SJSA1 (cell line): ENCODE results near the gene FOSB. TPM values are rescaled to one million over a fixed set of nuclear protein-coding genes. Genes with fewer than 3 reads are reported as not detected.

Experiments
- DNase-seq, 2 experiments: peaks; one replicate each; pipeline ENCODE4 v3.0.0-alpha.2; 2015 to 2020; ENCODE audit warnings: low spot score in 2 of 2, low read depth in 1 of 2
- H3K27ac ChIP-seq: fragments of 250-450 bp; sonication (Bioruptor Pico); 2 replicates; pipeline ENCODE4 v1.5.1; 2020; ENCODE audit warnings: mild to moderate bottlenecking, moderate library complexity
- H3K27me3 ChIP-seq: fragments of 250-450 bp; sonication (Bioruptor Pico); replicated peaks from 2 replicates; pipeline ENCODE4 v1.5.1; 2020; ENCODE audit warnings: mild to moderate bottlenecking, moderate library complexity
- H3K36me3 ChIP-seq: fragments of 250-450 bp; sonication (Bioruptor Pico); 2 replicates; pipeline ENCODE4 v1.5.1; 2020; ENCODE audit warnings: mild to moderate bottlenecking
- H3K4me1 ChIP-seq: fragments of 250-450 bp; sonication (Bioruptor Pico); replicated peaks from 2 replicates; pipeline ENCODE4 v1.6.1; 2021; ENCODE audit warnings: mild to moderate bottlenecking
- H3K4me3 ChIP-seq: fragments of 250-450 bp; sonication (Bioruptor Pico); 2 replicates; pipeline ENCODE4 v1.5.1; 2020; ENCODE audit warnings: mild to moderate bottlenecking
- H3K9me3 ChIP-seq: fragments of 250-450 bp; sonication (Bioruptor Pico); replicated peaks from 2 replicates; pipeline ENCODE4 v1.5.1; 2020; ENCODE audit warnings: mild to moderate bottlenecking
- total RNA-seq: library from RNA; depleted of rRNA; stranded (reverse); fragments of >200 nt; shearing (Covaris generic); gene quantifications from 2 replicates; pipeline ENCODE4 v1.2.3, GENCODE V29; 2014

FOSB gene
- total RNA-seq, 1 experiment from 2014 or later, result 1.1 TPM

GRCh38 chr19:45474606-45475521, 7.1 kb downstream of the FOSB start:
- H3K4me3 ChIP-seq, result no peak overlapping the region
- no peak overlapping the region for H3K27ac ChIP-seq
- H3K9me3 ChIP-seq, result no peaks in the 10 kb centered on the region
- peaks cover 16% of the 10 kb centered on the region for H3K4me1 ChIP-seq
- H3K27me3 ChIP-seq, result no peaks in the 10 kb centered on the region
- DNase-seq, result no peak
- H3K36me3 ChIP-seq, result no peaks in the 10 kb centered on the region

- H3K27ac ChIP-seq, result no peak overlapping the region
- no peak for DNase-seq
- no peaks in the 10 kb centered on the region for H3K9me3 ChIP-seq
- H3K36me3 ChIP-seq, result no peaks in the 10 kb centered on the region
- peaks cover 7% of the 10 kb centered on the region for H3K4me1 ChIP-seq
- H3K27me3 ChIP-seq, result no peaks in the 10 kb centered on the region
- H3K4me3 ChIP-seq, result no peak overlapping the region
Measured at GRCh38 chr19:45475537-45476291, 7.9 kb downstream of the FOSB start.

DNA sequence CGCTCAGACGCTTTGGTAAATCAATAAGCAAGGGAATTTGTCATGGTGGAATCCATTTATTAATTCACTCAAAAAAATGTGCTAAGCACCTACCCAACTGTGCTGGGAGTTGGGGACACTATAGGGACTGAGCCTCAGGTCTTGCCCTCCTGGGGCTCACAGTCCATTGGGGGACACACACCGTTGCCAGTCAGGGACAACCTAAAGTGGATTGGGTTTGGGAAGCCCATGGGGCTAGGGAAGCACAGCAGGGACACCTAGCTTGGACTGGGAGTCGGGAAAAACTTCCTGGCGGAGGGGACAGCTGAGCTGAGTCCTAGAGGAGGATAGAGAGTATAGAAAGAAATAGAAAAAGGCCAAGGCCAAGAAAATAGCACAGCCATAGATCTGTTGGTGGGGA, 8.5 kb downstream of the FOSB start:
- peaks cover 6% of the 10 kb centered on the region for H3K4me1 ChIP-seq
- DNase-seq, result no peak
- H3K36me3 ChIP-seq, result no peaks in the 10 kb centered on the region
- H3K9me3 ChIP-seq, result no peaks in the 10 kb centered on the region
- no peak overlapping the region for H3K27ac ChIP-seq
- no peaks in the 10 kb centered on the region for H3K27me3 ChIP-seq
- H3K4me3 ChIP-seq, result no peak overlapping the region

GRCh38 chr19:45477186-45477585, 9.4 kb downstream of the FOSB start:
- H3K27ac ChIP-seq, result no peak overlapping the region
- DNase-seq, result no peak

GRCh38 chr19:45477713-45478453, 10.1 kb downstream of the FOSB start:
- H3K36me3 ChIP-seq, result no peaks in the 10 kb centered on the region
- H3K27ac ChIP-seq, result peak overlapping the region; percentile 95
- no peaks in the 10 kb centered on the region for H3K27me3 ChIP-seq
- peaks cover 6% of the 10 kb centered on the region for H3K4me1 ChIP-seq
- H3K9me3 ChIP-seq, result no peaks in the 10 kb centered on the region
- no peak for DNase-seq
- peak overlapping the region; percentile 41 for H3K4me3 ChIP-seq

More at GRCh38 chr19:45477186-45477585, 9.4 kb downstream of the FOSB start:
- Histone ChIP-seq H3K4me1 (peaks cover 6% of the 10 kb centered on the region), H3K36me3 (no peaks in the 10 kb centered on the region), H3K9me3 (no peaks in the 10 kb centered on the region), H3K27me3 (no peaks in the 10 kb centered on the region), H3K4me3 (no peak overlapping the region)

DNA sequence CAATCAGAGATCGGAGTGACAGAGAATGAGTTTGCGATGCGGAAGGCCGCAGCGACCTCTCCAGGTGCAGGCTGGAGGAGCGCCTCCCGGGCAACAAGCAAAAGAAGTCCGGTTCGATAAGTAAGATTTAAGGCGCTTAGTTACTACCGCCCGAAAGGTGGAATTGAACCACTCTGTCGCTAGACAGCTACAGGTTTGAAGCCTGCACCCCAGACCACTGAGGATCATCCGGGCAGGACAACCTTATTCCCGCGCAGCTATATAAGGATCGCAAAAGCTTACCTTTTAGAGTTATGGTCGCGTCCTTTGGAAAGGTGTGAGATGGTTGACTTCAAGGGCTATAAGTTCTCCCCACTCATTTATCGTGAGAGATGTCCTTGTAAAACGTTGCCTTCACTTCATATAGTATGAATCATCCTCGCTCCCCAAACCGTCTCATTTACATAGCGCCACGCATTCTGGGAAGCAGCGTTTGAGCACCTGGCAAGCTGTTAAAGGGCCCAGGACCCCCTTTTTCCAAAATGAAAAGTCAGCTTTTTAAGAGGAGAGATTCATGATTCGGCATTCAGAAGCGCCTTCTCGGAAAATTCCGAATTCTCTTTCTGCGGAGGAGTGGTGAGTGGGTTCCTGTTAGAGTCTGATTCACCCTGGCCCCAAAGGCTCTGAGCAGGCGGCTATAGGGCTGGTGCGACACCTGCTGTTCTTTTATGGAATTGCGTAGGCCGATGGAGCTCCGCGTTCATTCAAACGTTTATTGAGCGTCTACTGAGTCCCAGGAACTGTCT, 10.8 kb downstream of the FOSB start:
- Histone ChIP-seq H3K36me3 (no peaks in the 10 kb centered on the region), H3K4me1 (peaks cover 6% of the 10 kb centered on the region), H3K4me3 (peak overlapping the region; percentile 41), H3K9me3 (no peaks in the 10 kb centered on the region), H3K27ac (peak overlapping the region; percentile 95), H3K27me3 (no peaks in the 10 kb centered on the region)
- DNase-seq, result peak; percentile 89 to 99

DNA sequence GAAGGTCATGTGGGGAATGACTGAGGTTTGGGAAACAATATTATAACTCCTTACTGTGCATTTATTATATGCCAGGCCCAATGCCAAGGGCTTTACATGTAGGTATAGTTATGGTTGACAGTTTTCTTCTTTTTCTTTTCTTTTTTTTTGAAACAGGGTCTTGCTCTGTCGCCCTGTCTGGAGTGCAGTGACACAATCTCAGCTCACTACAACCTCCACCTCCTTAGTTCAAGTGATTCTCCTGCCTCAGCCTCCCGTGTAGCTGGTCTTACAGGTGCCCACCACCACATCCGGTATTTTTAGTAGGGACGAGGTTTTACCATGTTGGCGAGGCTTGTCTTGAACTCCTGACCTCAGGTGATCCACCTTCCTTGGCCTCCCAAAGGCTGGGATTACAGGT, 15.2 kb downstream of the FOSB start:
- H3K4me1 ChIP-seq, result peaks cover 6% of the 10 kb centered on the region

DNA sequence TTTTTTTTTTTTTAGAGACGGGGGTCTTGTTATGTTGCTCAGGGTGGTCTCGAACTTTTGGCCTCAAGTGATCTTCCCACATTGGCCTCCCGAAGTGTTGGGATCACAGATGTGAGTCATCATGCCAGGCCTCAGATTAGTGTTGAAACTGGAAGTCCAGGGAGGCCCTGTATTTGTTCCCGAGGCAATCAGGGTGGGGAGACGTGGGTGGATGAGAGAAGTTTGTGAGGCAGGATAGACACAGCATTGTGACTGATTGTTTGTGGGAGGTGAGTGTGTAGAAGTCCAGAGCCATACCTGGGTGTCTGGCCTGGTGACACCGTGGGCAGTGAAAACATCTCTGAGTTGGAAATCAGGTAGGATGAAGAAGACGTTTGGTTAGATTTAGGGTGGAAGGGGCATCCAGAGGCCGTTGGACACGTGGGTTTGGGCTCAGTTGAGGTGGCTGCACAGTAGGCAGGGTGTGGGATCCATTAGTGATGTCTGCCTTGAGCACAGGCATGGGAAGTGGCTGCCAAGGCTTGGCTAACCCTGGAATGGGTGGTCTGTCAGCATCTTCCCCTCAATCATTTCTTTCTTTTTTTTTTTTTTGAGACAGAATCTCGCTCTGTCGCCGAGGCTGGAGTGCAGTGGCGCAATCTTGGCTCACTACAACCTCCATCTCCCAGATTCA, 16.6 kb downstream of the FOSB start:
- Histone ChIP-seq H3K36me3 (no peaks in the 10 kb centered on the region), H3K27ac (no peak overlapping the region), H3K4me1 (peaks cover 3% of the 10 kb centered on the region; the same call in 1 of the 2 replicates), H3K9me3 (no peaks in the 10 kb centered on the region), H3K4me3 (no peak overlapping the region), H3K27me3 (no peaks in the 10 kb centered on the region)
- DNase-seq, result no peak

More for the DNA sequence above, 15.2 kb downstream of the FOSB start:
- H3K27ac ChIP-seq, result no peak overlapping the region
- DNase-seq, result no peak
- no peaks in the 10 kb centered on the region for H3K27me3 ChIP-seq
- no peak overlapping the region for H3K4me3 ChIP-seq
- H3K9me3 ChIP-seq, result no peaks in the 10 kb centered on the region
- no peaks in the 10 kb centered on the region for H3K36me3 ChIP-seq

DNA sequence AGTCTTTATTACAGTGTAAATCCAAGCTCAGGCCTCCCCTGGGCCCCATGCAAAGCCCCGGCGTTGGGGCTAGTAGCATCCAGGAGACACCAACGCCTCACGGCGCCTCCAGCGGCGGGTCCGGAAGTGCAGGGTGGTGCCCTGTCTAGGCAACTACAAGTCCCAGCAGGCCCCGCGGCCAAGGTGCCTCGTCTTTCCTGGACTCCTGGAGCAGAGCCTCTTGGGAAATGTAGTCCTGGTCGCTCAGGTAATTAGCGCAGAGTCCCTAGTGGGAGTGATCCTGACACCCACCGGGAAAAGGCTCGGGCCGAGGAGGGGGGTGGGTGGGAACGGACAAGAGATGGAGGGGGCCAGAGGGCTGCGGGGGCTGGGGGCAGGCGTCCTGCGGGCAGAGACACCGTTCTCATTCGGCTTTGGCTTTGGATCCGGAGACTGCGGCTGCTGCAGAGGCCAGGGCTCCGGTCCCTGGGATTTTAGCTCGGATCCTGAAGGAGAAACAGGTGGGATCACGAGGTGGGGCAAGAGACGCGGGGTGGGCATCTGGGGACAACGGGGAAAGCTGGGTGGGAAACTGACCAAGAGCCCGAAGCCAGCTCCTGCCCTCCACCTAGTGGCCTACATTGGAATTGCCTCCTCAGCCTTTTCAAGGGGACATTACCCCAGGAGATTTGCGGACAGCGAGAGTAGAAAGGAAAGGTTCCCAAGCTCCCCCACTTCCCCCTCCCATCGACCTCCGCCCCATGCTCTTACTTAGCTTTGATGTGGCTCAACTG, 17.7 kb downstream of the FOSB start:
- Histone ChIP-seq H3K27ac (0 out of 2 replicates have a peak overlapping the region, but pooled peaks have one; percentile 33), H3K27me3 (no peaks in the 10 kb centered on the region)
- DNase-seq, result peak; percentile 83 to 98

DNA sequence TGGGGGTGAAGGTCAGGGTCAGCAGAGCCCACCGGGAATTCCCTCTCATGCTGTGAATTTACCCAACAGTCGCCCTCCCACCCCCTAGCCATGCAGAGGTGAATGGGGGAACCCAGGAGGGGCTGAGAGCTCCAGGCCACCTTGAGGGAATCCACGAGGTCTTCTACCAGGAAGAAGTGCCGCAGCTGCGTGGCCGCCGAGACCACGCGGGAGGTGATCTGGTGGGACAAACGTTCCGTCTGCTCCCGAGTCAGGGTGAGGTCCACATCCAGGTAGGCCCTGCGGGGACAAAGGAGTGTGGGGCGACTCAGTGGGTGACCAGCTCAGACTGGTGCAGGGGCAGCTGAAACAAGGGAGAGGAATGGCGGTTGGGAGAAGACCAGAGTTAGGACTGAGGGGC, 20.9 kb downstream of the FOSB start:
- H3K4me1 ChIP-seq, result peaks cover 3% of the 10 kb centered on the region; the same call in 1 of the 2 replicates
- no peak for DNase-seq

More for the DNA sequence above, 17.7 kb downstream of the FOSB start:
- H3K4me3 ChIP-seq, result peak overlapping the region; percentile 39
- no peaks in the 10 kb centered on the region for H3K36me3 ChIP-seq
- no peaks in the 10 kb centered on the region for H3K9me3 ChIP-seq
- H3K4me1 ChIP-seq, result peaks cover 3% of the 10 kb centered on the region; the same call in 1 of the 2 replicates

GRCh38 chr19:45489216-45489855, 21.5 kb downstream of the FOSB start:
- no peak for DNase-seq
- no peak overlapping the region for H3K27ac ChIP-seq
- no peaks in the 10 kb centered on the region for H3K36me3 ChIP-seq
- 0 out of 2 replicates have a peak, but pooled peaks cover 3% of the 10 kb centered on the region for H3K9me3 ChIP-seq
- no peak overlapping the region for H3K4me3 ChIP-seq
- H3K27me3 ChIP-seq, result no peaks in the 10 kb centered on the region
- H3K4me1 ChIP-seq, result peaks cover 3% of the 10 kb centered on the region; the same call in 1 of the 2 replicates

More for the DNA sequence above, 20.9 kb downstream of the FOSB start:
- Histone ChIP-seq H3K36me3 (no peaks in the 10 kb centered on the region), H3K4me3 (no peak overlapping the region), H3K27me3 (no peaks in the 10 kb centered on the region), H3K27ac (no peak overlapping the region), H3K9me3 (no peaks in the 10 kb centered on the region)
